ENCODE results near the gene RADIL. TPM values are rescaled to one million over a fixed set of nuclear protein-coding genes. Genes with fewer than 3 reads are reported as not detected.

Gene RADIL
- total RNA-seq, 1 donor from 2014 or later = 7.3 TPM

- no peak for DNase-seq
Measured at GRCh38 chr7:4831723-4832495, 51.6 kb downstream of the RADIL start.

GRCh38 chr7:4830176-4830575 lies 53.3 kb downstream of the RADIL start:
- peak; percentile 85 for DNase-seq

- no peak for DNase-seq
Measured at GRCh38 chr7:4828720-4829383, 54.7 kb downstream of the RADIL start.

DNA sequence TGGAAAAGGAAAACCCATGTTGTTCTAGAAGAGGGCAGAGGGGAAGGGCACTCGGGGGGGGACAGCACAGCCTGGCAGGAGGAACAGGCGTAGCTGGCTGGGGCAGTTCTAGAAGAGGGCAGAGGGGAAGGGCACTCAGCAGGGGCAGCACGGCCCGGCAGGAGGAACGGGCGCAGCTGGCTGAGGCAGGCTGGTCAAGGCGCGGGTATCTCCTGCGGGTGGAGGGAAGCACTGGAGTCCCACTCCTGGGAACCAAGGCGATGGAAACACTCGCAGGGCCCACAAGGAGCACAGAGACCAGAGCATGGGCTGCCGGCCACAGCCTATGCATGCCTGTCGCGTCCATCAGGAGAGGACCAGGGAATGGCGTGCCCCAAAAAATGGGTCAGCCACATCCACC lies 58.4 kb downstream of the RADIL start:
- DNase-seq = no peak

GRCh38 chr7:4824120-4824775 lies 59.3 kb downstream of the RADIL start:
- no peak for DNase-seq

DNA sequence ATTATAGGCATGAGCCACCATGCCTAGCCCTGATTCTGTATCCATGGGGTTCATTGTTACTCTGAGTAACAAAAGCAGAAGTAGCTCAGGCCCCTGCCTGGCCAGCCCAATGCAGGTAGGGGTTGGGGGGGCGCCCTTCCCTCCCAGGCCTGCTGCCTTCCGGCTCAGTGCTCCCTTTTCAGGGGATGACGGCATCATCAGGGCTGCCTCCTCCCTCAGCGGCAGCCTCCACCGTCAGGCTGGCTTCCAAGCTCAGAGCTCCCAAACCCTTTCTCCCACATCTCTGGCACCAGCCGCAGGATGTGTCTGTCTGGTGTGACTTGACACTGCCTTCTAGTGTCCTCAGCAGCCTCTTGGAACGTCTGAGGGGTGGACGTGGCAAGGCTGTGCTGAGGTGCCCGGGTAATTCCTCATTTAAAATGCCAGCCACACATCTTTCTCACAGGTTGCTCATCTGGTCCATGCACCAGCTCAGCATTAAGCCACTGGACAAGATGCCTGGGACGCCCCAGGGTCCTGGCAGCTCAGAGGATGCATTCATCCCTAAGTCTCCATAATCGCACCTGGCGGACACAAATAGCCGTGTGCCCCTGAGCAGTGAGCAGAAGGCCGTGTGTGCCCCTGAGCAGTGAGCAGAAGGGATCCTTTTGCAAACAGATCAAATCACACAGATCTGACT lies 59.9 kb downstream of the RADIL start:
- no peak for DNase-seq

- DNase-seq = no peak
Measured at GRCh38 chr7:4822677-4823076, 60.8 kb downstream of the RADIL start.

GRCh38 chr7:4820967-4821471 lies 62.5 kb downstream of the RADIL start:
- no peak for DNase-seq

DNA sequence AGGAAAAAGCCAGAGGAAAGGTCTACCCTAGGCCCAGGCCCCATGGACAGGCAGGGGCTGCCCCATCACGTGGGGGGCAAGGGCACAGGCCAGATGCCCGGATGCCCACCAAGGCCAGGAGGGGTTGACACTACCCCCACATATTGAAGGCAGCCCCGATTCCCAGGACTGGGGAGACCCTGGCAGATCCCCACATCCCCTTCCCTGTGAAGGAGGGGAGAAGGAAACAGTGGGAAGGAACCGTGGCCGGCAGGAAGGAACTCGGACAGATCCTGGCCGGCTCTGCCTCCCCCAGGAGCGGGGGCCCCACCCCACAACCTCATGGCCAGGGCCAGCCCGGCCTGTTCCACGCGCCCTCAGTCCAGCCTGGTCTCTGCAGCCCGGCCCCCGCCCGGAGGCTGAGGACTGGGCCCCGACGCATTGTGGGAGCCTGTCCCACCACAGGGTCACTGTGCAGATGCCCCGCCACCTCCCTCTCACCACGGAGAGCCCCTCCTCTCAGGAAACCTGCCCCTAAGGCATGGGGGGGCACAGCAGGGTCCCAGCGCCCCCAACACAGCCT lies 63.0 kb downstream of the RADIL start:
- DNase-seq = no peak

DNA sequence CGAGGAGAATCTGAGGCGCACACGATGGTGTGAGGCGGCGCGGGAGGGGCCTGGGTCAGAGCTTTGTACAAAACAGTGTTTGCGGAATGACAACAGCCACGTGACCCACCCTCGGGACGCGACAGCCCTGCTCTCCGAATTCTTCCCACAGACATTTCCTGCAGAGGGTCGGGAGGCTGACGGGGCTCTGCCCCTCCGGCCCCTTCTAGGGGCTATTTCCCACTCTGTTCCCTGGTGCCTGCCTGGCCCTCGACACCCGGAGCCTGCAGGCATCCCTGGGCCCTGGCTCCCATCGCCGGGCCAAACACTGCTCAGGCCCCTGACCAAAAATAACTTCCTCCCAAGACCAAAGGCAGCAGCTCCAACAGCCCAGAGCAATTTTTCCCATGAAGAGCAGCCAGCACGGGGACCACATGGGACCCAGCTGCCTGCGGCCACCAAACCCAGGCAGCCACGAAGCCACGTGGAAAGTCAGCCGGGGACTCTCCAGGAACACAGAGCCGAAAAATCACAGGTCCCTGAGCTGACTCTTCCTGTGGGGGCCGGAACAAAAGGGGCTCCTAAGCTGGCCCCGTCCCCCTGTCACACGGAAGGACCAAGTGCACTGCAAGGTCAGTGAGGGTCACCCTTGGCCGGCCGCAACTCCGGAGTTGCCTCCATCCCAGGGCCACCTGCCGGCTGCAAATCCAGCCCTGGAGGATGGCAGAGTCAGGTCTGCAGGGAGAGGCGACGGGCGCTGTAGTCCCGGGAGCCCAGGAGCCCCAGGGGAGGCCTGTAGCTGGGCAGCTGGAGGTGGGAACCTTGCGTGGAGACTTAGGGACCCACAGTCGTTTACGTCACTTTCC lies 63.7 kb downstream of the RADIL start:
- DNase-seq = peak; percentile 35

DNA sequence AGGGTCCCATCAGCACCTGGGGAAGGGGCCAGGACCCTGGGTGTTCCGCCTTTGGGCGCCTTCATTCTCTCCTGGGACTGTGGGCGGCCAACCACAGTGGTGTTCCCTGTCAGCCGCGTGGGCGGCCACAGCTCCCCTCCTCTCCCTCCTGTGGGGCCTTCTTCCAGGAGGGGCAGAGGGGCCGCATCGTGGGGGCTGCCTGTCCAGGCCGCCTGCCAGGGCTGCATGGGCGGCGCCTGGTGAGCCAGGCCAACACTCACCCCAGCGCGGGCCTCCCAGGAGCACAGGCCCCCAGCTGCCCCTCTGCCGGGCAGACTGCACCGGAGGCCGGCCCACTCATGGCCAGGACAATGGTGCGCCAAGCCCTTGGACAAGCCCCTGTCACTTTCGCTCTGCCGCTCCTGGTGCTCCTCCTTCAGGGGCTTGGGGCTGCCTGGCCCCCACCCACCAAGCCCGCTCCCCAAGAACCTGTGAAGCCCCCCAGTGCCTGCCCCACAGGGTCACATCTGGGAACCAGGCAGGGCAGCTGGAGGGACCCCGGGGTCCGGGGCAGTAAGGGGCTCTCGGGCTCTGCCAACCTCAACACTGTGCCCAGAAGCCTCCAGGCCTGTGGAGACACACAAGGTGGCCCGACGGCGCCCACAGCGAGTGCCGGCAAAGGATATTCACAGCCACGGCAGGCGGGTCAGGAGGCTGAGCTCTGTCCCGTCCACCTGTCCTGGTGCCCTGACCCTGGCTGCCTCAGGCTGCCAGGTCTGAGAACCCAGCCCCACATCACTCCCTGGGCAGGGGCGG lies 65.3 kb downstream of the RADIL start:
- peak; percentile 38 for DNase-seq

DNA sequence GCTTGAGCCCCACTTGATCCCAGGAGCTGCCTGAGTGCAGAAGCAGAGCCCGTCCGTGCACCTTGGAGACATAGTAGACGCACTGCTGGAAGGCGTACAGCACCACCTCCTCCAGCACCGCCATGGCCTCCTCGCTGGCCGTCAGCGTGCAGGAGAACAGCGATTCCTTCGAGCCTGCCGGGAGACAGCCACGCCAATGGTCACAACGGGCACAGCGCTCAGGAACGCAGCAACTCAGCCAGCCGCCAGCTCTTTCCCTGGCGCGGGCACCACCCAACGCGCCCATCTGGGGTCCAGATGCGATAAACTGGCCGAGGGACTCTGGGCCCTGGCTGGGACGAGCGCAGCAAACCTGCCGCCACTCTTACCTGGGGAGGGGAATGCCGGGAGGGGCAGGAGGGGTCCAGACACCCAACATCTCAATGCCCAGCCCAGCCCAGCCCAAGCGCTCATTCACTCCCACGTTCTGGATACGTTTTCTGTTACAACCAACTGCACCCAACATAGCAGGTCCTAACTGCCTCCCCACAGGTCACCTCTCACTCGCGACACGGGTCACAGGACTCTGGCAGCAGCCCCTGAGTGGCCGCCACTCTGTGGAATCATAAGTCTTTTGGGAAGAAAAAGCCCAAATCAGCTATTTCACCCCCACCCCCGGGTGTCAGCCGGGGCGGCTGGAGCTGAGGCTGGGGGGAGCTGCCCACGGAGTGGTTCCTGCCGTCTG lies 66.2 kb downstream of the RADIL start:
- DNase-seq = no peak

DNA sequence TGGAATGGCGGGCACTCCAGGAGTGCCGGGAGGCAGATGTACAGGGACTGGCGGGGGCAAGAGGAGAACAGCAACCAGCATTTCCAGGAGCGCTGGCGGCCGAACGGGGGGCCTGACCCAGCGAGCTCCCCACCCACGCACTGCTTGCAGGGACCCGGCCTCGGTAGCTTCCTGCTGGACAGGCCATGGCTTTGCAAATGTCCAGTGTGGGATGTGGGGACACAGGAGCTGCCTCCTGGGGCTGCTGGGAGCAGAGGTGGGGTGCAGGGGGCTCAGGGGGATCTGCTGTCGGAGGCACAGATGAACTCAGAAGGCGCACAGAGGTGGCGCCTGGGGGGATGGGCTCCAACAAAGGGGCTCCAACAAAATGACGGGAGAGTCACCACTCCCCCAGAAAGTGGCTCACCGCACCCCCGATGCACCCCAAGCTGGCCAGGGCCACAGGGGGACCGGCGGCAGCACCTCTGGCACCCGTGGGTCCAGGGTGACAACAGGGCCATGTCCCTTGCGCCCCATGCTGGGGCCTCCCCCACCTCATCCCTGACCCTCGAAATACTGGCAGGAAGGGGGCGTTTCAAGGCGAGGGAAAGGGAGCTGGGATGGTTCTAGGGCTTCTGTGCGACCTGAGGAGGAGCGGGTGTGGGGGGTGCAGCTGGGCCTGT lies 67.0 kb downstream of the RADIL start:
- no peak for DNase-seq

DNA sequence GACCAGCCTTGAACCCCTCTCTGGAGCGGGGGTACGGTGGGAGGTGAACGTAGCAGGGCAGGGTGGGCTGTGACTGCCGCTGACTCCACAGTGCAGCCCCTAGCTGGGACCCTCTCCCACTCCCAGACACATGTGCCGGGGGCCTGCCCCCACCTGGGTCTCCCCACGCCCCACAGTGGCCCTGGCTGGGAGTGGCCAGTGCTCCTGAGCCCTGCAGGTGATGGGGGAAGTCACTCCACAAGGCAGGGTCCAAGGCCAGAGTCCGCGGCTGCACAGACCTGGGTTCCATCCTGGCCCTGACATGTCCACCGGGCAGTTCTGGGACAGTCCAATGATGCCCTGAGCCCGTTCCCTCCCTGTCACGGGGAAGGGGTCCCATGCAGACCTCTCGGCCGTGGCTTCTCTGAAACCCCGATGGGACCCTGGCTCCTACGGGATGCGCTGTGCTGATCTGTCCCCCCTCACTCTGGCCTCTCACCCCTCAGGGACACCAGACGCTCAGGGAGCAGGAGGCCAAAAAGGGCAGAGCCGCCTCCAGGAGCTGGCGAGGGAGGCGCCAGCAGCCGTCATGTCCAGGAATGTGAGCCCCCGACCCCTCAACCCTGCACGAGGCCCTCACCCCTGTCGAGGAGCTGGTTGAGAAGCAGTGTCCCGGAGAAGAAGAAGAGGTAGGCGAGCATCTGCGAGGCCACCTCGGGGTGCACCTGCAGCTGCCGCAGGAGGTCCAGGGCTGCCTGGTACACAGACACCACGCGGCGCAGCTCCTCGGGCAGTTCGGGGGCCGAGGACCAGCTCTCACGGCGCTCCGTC lies 67.7 kb downstream of the RADIL start:
- DNase-seq = no peak

GRCh38 chr7:4815121-4815520 lies 68.4 kb downstream of the RADIL start:
- no peak for DNase-seq

- DNase-seq = no peak
Measured at GRCh38 chr7:4814433-4814832, 69.1 kb downstream of the RADIL start.

GRCh38 chr7:4809666-4810065 lies 73.8 kb downstream of the RADIL start:
- DNase-seq = no peak

DNA sequence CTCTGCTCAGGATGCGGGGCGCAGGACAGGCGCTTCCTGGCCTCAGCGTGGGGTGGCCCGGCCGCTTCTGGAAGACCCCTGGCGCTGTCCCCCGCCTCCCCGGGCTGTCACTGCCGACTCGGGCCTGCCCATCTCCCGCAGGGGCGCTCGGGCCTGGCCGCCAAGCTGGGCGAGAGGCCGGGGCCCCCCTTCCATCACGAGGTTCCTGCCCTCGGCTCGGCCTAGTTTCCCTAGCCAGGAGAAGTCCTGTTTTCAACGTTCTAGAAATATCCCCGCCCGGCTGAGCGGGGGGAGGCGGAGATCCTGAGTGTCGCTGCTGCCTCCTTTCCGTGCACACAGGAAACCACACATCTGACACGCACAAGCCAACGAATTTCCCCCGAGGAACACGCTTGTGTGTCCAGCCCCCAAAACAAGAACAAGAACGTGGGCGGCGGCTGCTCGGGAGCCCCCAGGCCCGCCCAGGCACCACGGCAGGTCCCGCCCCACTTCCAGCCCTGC lies 74.4 kb downstream of the RADIL start:
- DNase-seq = no peak

All from tongue (tissue), 2 donors.